Small intestine (tissue), 7 donors: ENCODE measurements around the gene CHFR. TPM values are rescaled to one million over a fixed set of nuclear protein-coding genes. Genes with fewer than 3 reads are reported as not detected.
A peak's percentile ranks its signal among the peaks of the same experiment; 100 is the strongest.

Experiments used
- DNase-seq, 2 donors: peaks; one replicate each; pipeline versions ENCODE4 v3.0.0 to v3.0.0-alpha.2; 2013
- FAIRE-seq: peaks from 2 replicates; lab custom pipeline; 2012; peaks lifted over from hg19 to GRCh38; lab: Jason Lieb, UNC
- H3K27ac ChIP-seq, 3 donors: one replicate each; pipeline ENCODE4 v1.5.1; 2013; ENCODE audit warnings: low read length in 2 of 3, mild to moderate bottlenecking in 2 of 3, control low read depth in 1 of 3, inconsistent platforms in 1 of 3, low read depth in 1 of 3, moderate library complexity in 1 of 3
- H3K27me3 ChIP-seq, 3 donors: one replicate each; pipeline ENCODE4 v1.6.1; 2013; ENCODE audit warnings: low read length in 3 of 3, inconsistent platforms in 1 of 3; ENCODE audit not compliant: control insufficient read depth in 3 of 3, insufficient read depth in 3 of 3
- H3K36me3 ChIP-seq, 3 donors: one replicate each; pipeline ENCODE4 v1.6.1; 2013; ENCODE audit warnings: low read length in 3 of 3, inconsistent platforms in 1 of 3, low read depth in 1 of 3, mild to moderate bottlenecking in 1 of 3, moderate library complexity in 1 of 3; ENCODE audit not compliant: control insufficient read depth in 3 of 3, insufficient read depth in 2 of 3
- H3K4me1 ChIP-seq, 3 donors: one replicate each; pipeline ENCODE4 v1.6.1; 2013; ENCODE audit warnings: low read length in 2 of 3, inconsistent platforms in 1 of 3, low read depth in 1 of 3, mild to moderate bottlenecking in 1 of 3, moderate library complexity in 1 of 3; ENCODE audit not compliant: control insufficient read depth in 3 of 3, insufficient read depth in 2 of 3
- H3K4me3 ChIP-seq, 3 donors: one replicate each; pipeline ENCODE4 v1.5.1; 2013; ENCODE audit warnings: low read length in 3 of 3, control low read depth in 1 of 3, inconsistent platforms in 1 of 3, low read depth in 1 of 3, mild to moderate bottlenecking in 1 of 3, moderate library complexity in 1 of 3
- H3K9me3 ChIP-seq, 2 donors: one replicate each; pipeline ENCODE4 v1.6.1; 2013; ENCODE audit warnings: low read depth in 1 of 2, low read length in 1 of 2; ENCODE audit not compliant: control insufficient read depth in 2 of 2, insufficient read depth in 1 of 2
- WGBS, 3 donors: extraction: QIAGEN DNeasy Blood & Tissue Kit; methylation state at CpG; one replicate each; pipeline ENCODE4 v1.1.7; 2013; 5-methylcytosine and 5-hydroxymethylcytosine counted together
- polyA plus RNA-seq, 4 donors: library from polyadenylated mRNA; stranded (reverse) in 3 of 4; unstranded in 1 of 4; fragments of 200-250 nt in 3 of 4; fragments of 120-200 nt in 1 of 4; gene quantifications; one replicate each; pipeline versions ENCODE4 v1.2.1 to v1.2.3, GENCODE V29; 2013
- donor health status: healthy with polysubstance abuse.
- donor health status: control.
- donor health status: control.
- donor health status: Bipolar disorder and iron deficiency.
- donor health status: healthy.

CHFR gene
- polyA plus RNA-seq, 4 donors, result 23.9 to 43.4 (median 31.8) TPM

DNA sequence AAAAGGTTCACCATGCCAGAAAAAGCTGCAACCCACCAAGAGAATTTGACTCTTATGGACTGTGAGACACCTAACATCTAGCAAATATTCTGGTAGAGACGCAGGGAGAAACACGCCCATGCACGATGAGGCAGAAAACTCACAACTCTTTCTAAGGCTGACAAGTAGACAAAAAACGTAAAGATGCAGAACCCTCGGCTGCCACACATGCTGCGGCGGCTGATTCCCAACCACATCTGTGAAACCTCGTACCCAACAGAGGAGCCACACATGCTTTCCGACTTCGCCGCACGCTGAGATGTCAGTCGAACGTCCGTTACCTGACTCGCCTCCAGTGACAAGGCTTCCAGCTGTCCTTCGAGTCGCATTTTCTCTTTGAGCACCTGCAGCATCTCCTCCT is 80.5 kb downstream of the CHFR start:
- Histone ChIP-seq H3K36me3 (peaks cover 19 to 84% (median 20%) of the 10 kb centered on the region in 3 donors), H3K27ac (no peak overlapping the region), H3K4me3 (no peak overlapping the region), H3K27me3 (no peaks in the 10 kb centered on the region), H3K4me1 (no peaks in the 10 kb centered on the region), H3K9me3 (no peaks in the 10 kb centered on the region)
- DNase-seq (no peak), FAIRE-seq (no peak)
- 87 to 97% (median 90%) methylated on average over 18 of the region's 18 CpGs for WGBS, 3 donors

GRCh38 chr12:132804426-132804861 is 83.0 kb downstream of the CHFR start:
- Histone ChIP-seq H3K4me1 (no peaks in the 10 kb centered on the region), H3K27ac (no peak overlapping the region), H3K9me3 (no peaks in the 10 kb centered on the region), H3K4me3 (no peak overlapping the region), H3K36me3 (peaks cover 26 to 86% (median 31%) of the 10 kb centered on the region in 3 donors), H3K27me3 (no peaks in the 10 kb centered on the region)
- DNase-seq (peak; percentile 40 to 61), FAIRE-seq (no peak)
- 79 to 86% (median 82%) methylated on average over 13 to 16 of the region's 16 CpGs for WGBS, 3 donors

DNA sequence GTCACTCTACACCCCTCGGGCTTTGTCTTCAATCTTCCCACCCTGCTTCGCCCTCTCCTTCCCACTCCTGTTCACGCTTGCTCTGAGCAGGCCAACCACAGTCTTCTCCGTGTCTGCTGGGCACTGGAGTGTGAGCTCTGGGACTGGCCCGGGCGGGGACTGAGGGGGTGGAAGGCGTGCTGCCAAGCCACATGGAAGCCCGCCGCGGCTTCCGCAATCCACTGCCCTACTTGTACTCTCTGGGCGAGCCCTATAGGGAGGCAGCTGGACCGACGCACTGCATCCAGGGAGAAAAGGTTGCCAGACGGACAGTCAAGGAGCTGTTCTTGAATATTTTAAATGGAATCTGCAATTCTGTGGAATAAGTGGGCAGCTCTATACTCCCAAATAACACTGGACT is 83.5 kb downstream of the CHFR start:
- no peak overlapping the region for H3K27ac ChIP-seq

DNA sequence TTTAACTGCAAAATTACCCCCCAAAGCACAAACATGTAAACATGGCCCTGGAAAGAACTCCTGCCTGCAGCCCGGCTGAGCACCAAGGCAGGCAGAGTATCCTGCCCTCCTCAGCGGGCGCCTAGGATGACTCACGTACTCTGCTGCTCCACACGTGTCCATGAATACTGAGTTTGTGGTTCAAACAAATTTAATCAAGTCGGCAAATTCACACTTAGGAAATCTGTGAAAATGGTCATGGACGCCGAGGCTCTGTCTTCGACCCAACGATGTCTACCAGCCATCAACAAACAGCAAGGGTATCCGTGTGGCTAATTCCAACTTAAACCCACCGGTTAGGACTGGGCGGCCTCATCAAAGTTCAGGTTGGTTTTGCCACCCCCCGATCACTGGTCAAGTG is 84.3 kb downstream of the CHFR start:
- H3K4me3 ChIP-seq, result no peak overlapping the region
- H3K27me3 ChIP-seq, result no peaks in the 10 kb centered on the region
- FAIRE-seq (no peak), DNase-seq (no peak)
- H3K27ac ChIP-seq, result no peak overlapping the region
- H3K36me3 ChIP-seq, result peaks cover 35 to 90% (median 38%) of the 10 kb centered on the region in 3 donors
- 96 to 97% (median 96%) methylated on average over 14 of the region's 14 CpGs for WGBS, 3 donors
- no peaks in the 10 kb centered on the region for H3K4me1 ChIP-seq
- H3K9me3 ChIP-seq, result no peaks in the 10 kb centered on the region

More for the DNA sequence above, 83.5 kb downstream of the CHFR start:
- WGBS, 3 donors, result 91 to 96% (median 96%) methylated on average over 15 of the region's 15 CpGs
- DNase-seq (no peak), FAIRE-seq (no peak)
- peaks cover 29 to 90% (median 34%) of the 10 kb centered on the region in 3 donors for H3K36me3 ChIP-seq
- H3K27me3 ChIP-seq, result no peaks in the 10 kb centered on the region
- H3K4me1 ChIP-seq, result no peaks in the 10 kb centered on the region
- no peaks in the 10 kb centered on the region for H3K9me3 ChIP-seq
- H3K4me3 ChIP-seq, result no peak overlapping the region

DNA sequence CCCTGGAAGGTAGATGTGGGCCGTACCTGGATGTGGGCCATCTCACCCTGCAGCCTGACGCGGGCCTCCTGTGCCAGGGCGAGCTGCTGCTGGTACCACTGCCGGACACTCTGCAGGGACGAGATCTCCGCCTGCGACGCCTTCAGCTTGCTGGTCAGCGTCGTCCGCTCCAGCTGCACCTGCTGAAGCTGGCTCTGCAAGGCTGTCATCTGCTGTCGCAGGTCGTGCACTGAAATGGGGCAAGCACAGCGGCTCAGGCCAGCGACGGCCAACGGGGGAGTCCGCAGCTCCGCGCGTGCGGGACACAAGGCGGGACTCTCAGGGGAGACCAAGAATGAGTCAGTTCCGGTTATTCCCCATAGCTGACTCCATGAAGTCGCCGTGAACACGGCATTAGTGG is 85.7 kb downstream of the CHFR start:
- DNase-seq (no peak), FAIRE-seq (no peak)
- Histone ChIP-seq H3K36me3 (peaks cover 33 to 91% (median 40%) of the 10 kb centered on the region in 3 donors), H3K9me3 (no peaks in the 10 kb centered on the region), H3K4me3 (no peak overlapping the region), H3K4me1 (no peaks in the 10 kb centered on the region), H3K27me3 (no peaks in the 10 kb centered on the region), H3K27ac (no peak overlapping the region)
- 93 to 95% (median 93%) methylated on average over 28 of the region's 28 CpGs for WGBS, 3 donors

DNA sequence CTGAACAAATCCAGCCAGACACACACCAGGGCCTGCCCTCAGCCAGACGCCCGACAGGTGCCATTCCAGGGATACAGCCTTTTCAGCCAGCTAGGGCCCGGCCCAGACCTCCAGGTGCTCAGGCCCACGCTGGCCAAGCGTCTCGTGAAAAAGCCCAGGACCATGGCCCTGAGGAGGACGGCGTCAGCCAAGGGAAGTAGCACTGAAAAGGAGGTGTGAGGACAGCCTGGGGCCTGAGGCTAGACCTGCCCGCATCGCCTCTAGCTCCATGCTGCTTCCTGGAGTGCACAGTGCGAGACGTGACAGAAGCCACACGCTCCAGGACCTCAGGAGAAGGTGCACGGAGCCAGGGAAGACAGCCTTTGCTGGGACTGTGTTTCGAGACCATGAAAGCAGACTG is 88.6 kb downstream of the CHFR start:
- WGBS, 3 donors, result 96 to 98% (median 96%) methylated on average over 15 of the region's 15 CpGs
- no peak overlapping the region for H3K4me3 ChIP-seq
- H3K36me3 ChIP-seq, result peaks cover 31 to 90% (median 50%) of the 10 kb centered on the region in 3 donors
- FAIRE-seq (no peak), DNase-seq (no peak)
- no peaks in the 10 kb centered on the region for H3K4me1 ChIP-seq
- no peaks in the 10 kb centered on the region for H3K9me3 ChIP-seq
- H3K27me3 ChIP-seq, result no peaks in the 10 kb centered on the region
- H3K27ac ChIP-seq, result no peak overlapping the region

DNA sequence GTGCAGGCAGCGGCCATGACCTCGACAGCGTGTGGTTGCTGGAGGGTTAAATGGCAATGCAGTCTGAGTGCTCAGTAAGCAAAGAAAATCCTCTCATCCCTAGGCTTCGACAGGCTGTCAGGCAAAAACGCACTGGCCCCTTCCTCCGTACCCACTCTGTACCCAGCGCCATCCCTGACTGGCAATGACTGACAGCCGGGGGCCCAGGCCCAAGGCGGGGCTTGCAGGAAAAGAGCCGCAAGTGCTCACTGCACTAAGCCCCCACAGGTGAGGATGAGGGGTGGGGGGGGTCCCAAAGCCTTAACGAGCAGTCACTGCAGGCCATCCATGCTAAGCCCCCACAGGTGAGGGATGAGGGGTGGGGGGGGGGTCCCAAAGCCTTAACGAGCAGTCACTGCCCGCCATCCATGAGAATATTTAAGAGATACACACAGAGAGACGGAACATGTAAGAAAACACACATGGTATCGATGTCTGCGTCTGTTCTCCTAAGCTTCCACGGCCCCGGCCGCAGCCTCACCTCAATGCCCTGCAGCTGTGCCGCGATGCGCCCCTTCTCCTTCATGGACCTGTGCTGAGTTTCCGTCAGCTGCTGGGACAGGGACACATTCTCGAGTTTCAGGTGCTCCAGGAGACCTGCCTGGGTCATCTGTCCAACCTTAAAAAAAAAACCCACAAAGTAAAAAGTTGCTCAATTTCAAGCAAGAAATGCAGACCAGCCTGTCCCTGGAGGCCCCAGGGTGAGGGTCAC is 89.4 kb downstream of the CHFR start:
- peaks cover 30 to 86% (median 44%) of the 10 kb centered on the region in 3 donors for H3K36me3 ChIP-seq
- 96% methylated on average over 24 of the region's 24 CpGs for WGBS, 3 donors
- FAIRE-seq (no peak), DNase-seq (no peak)
- H3K4me1 ChIP-seq, result no peaks in the 10 kb centered on the region
- H3K27me3 ChIP-seq, result no peaks in the 10 kb centered on the region
- H3K4me3 ChIP-seq, result no peak overlapping the region
- H3K27ac ChIP-seq, result no peak overlapping the region
- H3K9me3 ChIP-seq, result no peaks in the 10 kb centered on the region

DNA sequence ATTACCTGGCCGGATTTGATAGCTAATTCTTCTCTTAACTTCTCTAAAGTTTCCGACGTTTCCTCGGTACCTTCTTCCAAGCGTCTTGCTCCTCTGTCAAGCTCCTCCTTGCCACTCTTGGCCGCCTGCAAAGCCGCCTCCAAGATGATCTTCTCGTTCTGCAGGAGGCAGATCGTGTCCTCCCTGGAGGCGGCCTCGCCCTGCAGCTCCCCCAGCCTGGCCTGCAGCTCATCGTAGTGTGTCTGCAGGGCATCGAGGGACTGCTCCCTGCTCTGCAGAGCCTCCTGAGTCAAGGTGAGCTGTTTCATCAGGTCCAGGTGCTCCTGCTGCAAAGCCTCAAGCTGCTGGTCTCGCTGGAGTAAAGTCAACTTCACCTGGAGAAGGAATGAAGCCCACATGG is 91.6 kb downstream of the CHFR start:
- peaks cover 24 to 82% (median 36%) of the 10 kb centered on the region in 3 donors for H3K36me3 ChIP-seq
- H3K27me3 ChIP-seq, result no peaks in the 10 kb centered on the region
- DNase-seq, result no peak
- H3K9me3 ChIP-seq, result peaks cover 0 to 6% of the 10 kb centered on the region in 2 donors
- H3K4me1 ChIP-seq, result no peaks in the 10 kb centered on the region
- no peak overlapping the region for H3K27ac ChIP-seq
- WGBS, 3 donors, result 95 to 96% (median 95%) methylated on average over 14 of the region's 14 CpGs
- H3K4me3 ChIP-seq, result no peak overlapping the region
- no peak for FAIRE-seq
